HG02973 (cell line): ENCODE data around the gene SLC4A1.
A peak's percentile ranks its signal among the peaks of the same experiment; 100 is the strongest.

Experiments
- ATAC-seq: cut with Tn5 transposase; IDR thresholded peaks from one replicate; pipeline ENCODE4 v1.9.1; 2021; ENCODE audit warnings: moderate library complexity; ENCODE audit not compliant: unreplicated experiment

Gene SLC4A1

GRCh38 chr17:44207319-44207718 is 60.6 kb downstream of the SLC4A1 start:
- no peak for ATAC-seq

- ATAC-seq = no peak
Observed at GRCh38 chr17:44206825-44207155, 61.1 kb downstream of the SLC4A1 start.

DNA sequence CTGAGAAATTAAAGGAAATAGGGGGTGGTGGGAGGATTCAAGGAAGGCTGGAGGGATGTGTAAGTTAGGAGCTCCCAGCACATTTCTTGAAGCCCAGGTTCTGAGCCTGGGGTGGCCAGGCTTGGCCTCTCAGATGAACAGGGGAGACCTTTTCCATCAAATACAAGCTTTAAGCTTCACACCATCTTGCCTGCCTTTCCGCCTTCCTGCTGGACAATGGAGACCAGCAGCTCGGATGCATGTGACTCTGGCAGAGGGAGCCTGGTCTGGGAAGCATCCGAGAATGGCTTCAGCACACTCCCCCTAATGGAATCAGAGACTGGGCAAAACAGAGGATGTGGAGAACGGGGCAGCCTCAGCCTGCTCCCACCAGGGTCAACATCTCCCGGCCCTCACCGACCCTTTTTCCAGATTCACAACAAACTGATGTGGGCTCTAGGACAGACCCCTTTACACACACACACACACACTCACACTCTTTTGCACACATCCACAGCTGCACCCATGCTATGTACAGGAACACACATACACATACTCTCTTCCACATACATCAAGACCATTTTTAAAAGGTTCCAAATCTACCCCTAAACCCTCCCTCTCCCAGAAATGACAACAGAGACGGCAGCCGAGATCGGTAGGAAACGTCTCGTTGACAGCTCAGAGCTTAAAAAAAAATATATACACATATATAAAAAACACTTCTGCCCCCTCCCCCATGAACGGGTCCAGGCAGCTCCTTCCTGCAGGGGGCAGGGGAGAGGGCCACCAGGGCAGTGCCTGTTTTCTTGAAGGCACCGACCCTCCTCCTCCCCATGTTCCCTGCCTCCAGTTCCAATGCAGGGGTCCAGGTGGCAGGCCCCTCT is 61.7 kb downstream of the SLC4A1 start:
- no peak for ATAC-seq

GRCh38 chr17:44204441-44204882 is 63.5 kb downstream of the SLC4A1 start:
- no peak for ATAC-seq

- no peak for ATAC-seq
Observed at GRCh38 chr17:44203731-44204440, 64.0 kb downstream of the SLC4A1 start.

- no peak for ATAC-seq
Observed at GRCh38 chr17:44202756-44203155, 65.2 kb downstream of the SLC4A1 start.

DNA sequence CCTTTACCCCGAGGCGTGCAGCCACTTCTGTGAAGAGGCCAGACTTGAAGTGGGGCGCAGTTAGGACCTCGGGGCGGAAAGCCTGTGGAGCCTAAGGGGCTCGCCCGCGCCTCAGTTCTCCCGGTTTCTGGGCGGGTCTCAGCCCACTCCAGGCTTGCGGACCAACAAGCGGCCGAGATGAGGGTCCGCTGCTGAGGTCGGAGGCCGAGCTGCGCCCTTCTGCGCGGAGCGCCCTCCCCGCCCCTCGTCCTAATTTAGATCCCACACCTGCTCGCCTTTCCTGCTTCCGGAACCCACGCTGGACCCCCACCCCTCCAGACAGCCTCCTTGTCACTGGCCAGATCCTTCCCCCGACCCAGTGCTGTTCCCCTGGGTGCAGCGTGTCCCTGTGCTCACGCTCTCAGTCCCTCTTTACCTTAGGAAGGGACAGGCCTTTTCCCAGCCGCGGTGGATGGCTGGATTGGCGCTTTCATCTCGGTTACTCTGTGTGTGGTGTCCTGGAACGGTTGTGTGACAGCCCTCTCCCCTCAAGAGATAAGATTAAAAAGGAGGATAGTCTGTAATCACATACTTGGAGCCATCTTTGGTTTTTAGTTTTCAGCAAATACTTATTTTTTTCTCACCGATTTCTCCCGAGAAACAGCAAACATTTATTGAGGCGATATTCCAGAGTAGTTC is 67.3 kb downstream of the SLC4A1 start:
- ATAC-seq = no peak

DNA sequence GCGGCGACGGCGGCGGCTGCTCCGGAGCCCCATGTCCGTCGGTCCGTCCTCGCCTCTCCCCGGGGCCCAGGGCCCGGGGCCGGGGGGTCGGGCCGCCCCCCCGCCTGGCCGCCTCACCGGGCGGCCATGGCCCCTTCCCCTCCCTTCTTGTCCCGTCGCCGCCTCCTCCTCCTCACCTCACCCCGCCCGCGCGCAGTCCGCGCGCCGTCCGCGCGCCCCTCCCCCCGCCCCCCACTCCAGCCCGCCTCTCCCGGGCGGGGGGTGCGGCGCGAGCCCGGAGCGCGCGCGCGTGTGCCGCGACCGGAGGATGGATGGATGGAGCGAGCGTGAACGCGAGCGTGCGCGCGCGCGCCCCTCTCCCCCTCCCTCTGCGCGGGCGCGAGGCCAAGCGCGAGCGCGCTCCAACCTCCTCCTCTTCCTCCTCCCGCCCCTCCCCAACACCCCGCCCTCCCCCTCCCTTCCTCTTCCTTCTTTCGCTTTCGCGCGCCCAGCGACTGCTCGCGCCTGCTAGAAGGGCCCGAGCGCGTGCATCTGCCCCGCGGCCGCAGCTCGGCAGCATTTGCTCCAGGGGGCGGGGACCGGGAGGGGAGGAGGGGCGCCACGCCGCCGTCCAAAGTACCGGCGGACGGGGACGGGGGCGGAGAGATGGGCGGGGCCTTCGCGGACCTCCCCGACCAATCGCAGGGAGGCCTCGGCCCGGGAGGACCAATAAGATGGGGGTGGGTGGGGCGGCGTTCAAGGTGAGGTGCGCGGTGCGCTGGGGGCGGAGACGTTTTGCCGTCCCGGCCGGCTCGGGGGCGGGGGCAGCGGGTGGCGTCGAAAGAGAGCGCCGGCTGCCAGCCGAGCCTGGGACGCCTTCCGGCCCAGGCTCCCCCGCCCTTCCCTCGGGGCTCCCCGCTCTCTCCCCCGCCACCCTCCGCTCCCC is 68.1 kb downstream of the SLC4A1 start, which contains the start of gene ATXN7L3:
Gene ATXN7L3 (minus strand): TSS at position 332 of the 925 bp plus-strand sequence. CDS start 1,814 bp downstream, outside the sequence.
- peak; percentile 59 for ATAC-seq

- ATAC-seq = peak; percentile 20
Observed at GRCh38 chr17:44198721-44199552, 69.0 kb downstream of the SLC4A1 start.
